Measurements from ENCODE around the gene TBC1D23.

- TF ChIP-seq CTCF (IDR thresholded peaks at IDR 0.05) (no peak), ZFX (IDR thresholded peaks at IDR 0.05; ENCODE audit: borderline replicate concordance) (no peak)
These were observed 69.2 kb downstream of the TBC1D23 start for GRCh38 chr3:100329800-100330489.
